IMR-90 (cell line): ENCODE results near the gene SLC48A1.

Experiments
- CTCF ChIP-seq: conservative IDR thresholded peaks from 2 replicates; pipeline ENCODE4 v1.5.1; 2012; ENCODE audit warnings: mild to moderate bottlenecking, low read depth, low read length, improper control_type of control experiment
- POLR2A ChIP-seq: IDR thresholded peaks from 2 replicates; pipeline ENCODE4 v1.6.1; 2012; ENCODE audit warnings: mild to moderate bottlenecking, low read depth, low read length

DNA sequence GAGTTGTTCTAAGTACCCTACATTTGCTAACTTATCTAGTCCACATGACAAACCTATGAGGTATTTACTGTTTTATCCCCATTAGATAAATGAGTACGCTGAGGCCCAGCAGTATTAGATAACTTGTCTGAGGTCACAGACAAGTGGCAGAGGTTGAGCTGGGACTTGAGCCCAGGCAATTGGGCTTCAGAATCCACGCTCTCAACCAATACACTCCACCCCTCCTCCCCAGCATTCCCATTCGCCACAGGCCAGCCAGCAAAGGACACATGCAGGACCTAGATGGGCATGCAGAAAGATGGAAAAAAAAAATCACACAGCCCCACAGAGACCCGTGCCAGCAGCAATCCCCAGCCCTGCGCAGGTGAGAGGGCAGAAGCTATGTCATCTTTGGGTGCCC, 34.3 kb downstream of the SLC48A1 start:
- TF ChIP-seq CTCF (no peak), POLR2A (no peak)
